Heart left ventricle (tissue), 13 donors: ENCODE data around the gene HSPBP1.

ENCODE experiments used
- CTCF ChIP-seq, 12 donors: fragments of 200-600 bp; sonication (generic) in 4 of 12; IDR thresholded peaks; one replicate each; pipeline versions ENCODE4 v1.5.0 to v1.8.0; 2018 to 2022; ENCODE audit warnings: antibody characterized with exemption in 12 of 12, mild to moderate bottlenecking in 5 of 12
- POLR2A ChIP-seq, 2 donors: fragments of 450-650 bp; IDR thresholded peaks; one replicate each; pipeline ENCODE4 v1.6.1; 2017; ENCODE audit warnings: antibody characterized with exemption in 2 of 2, mild to moderate bottlenecking in 2 of 2, moderate library complexity in 2 of 2
- donor health status: ischemic (EF 13 %, LVEDD 7.1; RV severe dilation, severe dysfunction).
- donor health status: DM: no; HTN: yes; CAD: no.
- donor health status: DM: no; HTN: no; CAD: no.
- donor health status: ischemic (EF 25% LVEDD 6.9; RV normal size, moderate dysfunction).
- donor health status: ischemic (EF 25% LVEDD 5.7; RV mildly dilated, moderate dysfunction).
- donor health status: ischemic (EF 35%, LVEDD 5.7; RV mildly dilated, moderate dysfunction).
- donor health status: nonischemic (EF 11% LVEDD 7.7; RV severe dilation, severe dysfunction).
- donor health status: DM: yes; HTN: yes; CAD: no.
- donor health status: PGD.
- donor health status: ischemic (EF 29% LVEDD 5.4; RV normal size, mild dysfunction).
- donor health status: nonischemic (EF 23%, LVEDD 6.1; RV moderate dilation, normal function).

- TF ChIP-seq POLR2A (IDR thresholded peaks at IDR 0.05) (no peak), CTCF (IDR thresholded peaks at IDR 0.05) (no peak)
These were observed 17.6 kb downstream of the HSPBP1 start for GRCh38 chr19:55262359-55262758.
